HK-2 (cell line): ENCODE measurements around the gene TRRAP.

Experiments used
- DNase-seq: peaks from one replicate; pipeline ENCODE4 v3.0.0-alpha.2; 2018; ENCODE audit not compliant: unreplicated experiment

TRRAP gene

GRCh38 chr7:98946389-98946788, 68.1 kb downstream of the TRRAP start:
- DNase-seq = no peak

GRCh38 chr7:98949336-98950044, 71.2 kb downstream of the TRRAP start:
- no peak for DNase-seq

GRCh38 chr7:98955992-98956391, 77.7 kb downstream of the TRRAP start:
- no peak for DNase-seq

- no peak for DNase-seq
Measured at GRCh38 chr7:98956469-98956868, 78.1 kb downstream of the TRRAP start.

- no peak for DNase-seq
Measured at GRCh38 chr7:98956937-98957336, 78.6 kb downstream of the TRRAP start.

GRCh38 chr7:98957766-98958165, 79.4 kb downstream of the TRRAP start:
- no peak for DNase-seq

GRCh38 chr7:98958968-98959367, 80.6 kb downstream of the TRRAP start:
- DNase-seq = no peak

GRCh38 chr7:98963305-98963704, 85.0 kb downstream of the TRRAP start:
- DNase-seq = no peak

GRCh38 chr7:98964596-98964995, 86.3 kb downstream of the TRRAP start:
- no peak for DNase-seq

- no peak for DNase-seq
Measured at GRCh38 chr7:98968621-98969020, 90.3 kb downstream of the TRRAP start.

GRCh38 chr7:98969386-98969785, 91.1 kb downstream of the TRRAP start:
- no peak for DNase-seq

GRCh38 chr7:98970016-98970615, 91.8 kb downstream of the TRRAP start:
- no peak for DNase-seq

- DNase-seq = no peak
Measured at GRCh38 chr7:98970805-98971204, 92.5 kb downstream of the TRRAP start.

GRCh38 chr7:98974205-98974604, 95.9 kb downstream of the TRRAP start:
- DNase-seq = no peak

- DNase-seq = no peak
Measured at GRCh38 chr7:98974906-98975816, 96.8 kb downstream of the TRRAP start.

GRCh38 chr7:98976396-98977185, 98.3 kb downstream of the TRRAP start:
- no peak for DNase-seq

GRCh38 chr7:98978672-98979071, 100.3 kb downstream of the TRRAP start:
- DNase-seq = no peak

- DNase-seq = no peak
Measured at GRCh38 chr7:98981701-98982100, 103.4 kb downstream of the TRRAP start.

GRCh38 chr7:98982686-98983085, 104.4 kb downstream of the TRRAP start:
- no peak for DNase-seq

- no peak for DNase-seq
Measured at GRCh38 chr7:98984126-98984525, 105.8 kb downstream of the TRRAP start.

- DNase-seq = no peak
Measured at GRCh38 chr7:98985406-98985805, 107.1 kb downstream of the TRRAP start.

- DNase-seq = no peak
Measured at GRCh38 chr7:98985945-98986344, 107.6 kb downstream of the TRRAP start.
